H1 (cell line): ENCODE data around the gene RPLP2. TPM values are rescaled to one million over a fixed set of nuclear protein-coding genes. Genes with fewer than 3 reads are reported as not detected.

ENCODE experiments used
- BACH1 ChIP-seq: IDR thresholded peaks from 2 replicates; pipeline ENCODE4 v1.6.1; 2012; ENCODE audit warnings: low read length, improper control_type of control experiment
- CBX8 ChIP-seq: fragments of 300-800, 300-1000 bp; sonication (generic); IDR thresholded peaks from 2 replicates; pipeline ENCODE4 v1.7.1; 2016; ENCODE audit warnings: low read depth, low read length, borderline replicate concordance
- CHD2 ChIP-seq: IDR thresholded peaks from 2 replicates; pipeline ENCODE4 v1.6.1; 2012; ENCODE audit warnings: low read length, improper control_type of control experiment
- CTCF ChIP-seq, 3 experiments: IDR thresholded peaks; 1 replicate in 2 of 3; 2 replicates in 1 of 3; pipeline versions ENCODE4 v1.5.1 to v1.6.1; 2011; ENCODE audit warnings: low read length in 3 of 3, mild to moderate bottlenecking in 3 of 3, inconsistent platforms in 2 of 3, low read depth in 1 of 3, moderate library complexity in 1 of 3; ENCODE audit not compliant: insufficient read depth in 1 of 3; ENCODE audit errors: control extremely low read depth in 1 of 3
- EGR1 ChIP-seq: IDR thresholded peaks from 2 replicates; pipeline ENCODE4 v1.6.1; 2011; ENCODE audit warnings: low read depth, low read length, borderline replicate concordance
- HDAC2 ChIP-seq, 2 experiments: fragments of 300-600 bp in 1 of 2; sonication (generic) in 1 of 2; IDR thresholded peaks; 2 replicates each; pipeline ENCODE4 v1.6.1; 2011 to 2012; ENCODE audit warnings: low read depth in 2 of 2, low read length in 2 of 2, mild to moderate bottlenecking in 2 of 2, moderate library complexity in 2 of 2, borderline replicate concordance in 1 of 2, inconsistent platforms in 1 of 2
- KDM4A ChIP-seq: IDR thresholded peaks from one replicate; pipeline ENCODE4 v1.7.1; 2012; ENCODE audit warnings: low read depth, mild to moderate bottlenecking, moderate library complexity, low read length, inconsistent platforms; ENCODE audit not compliant: severe bottlenecking
- KDM5A ChIP-seq: fragments of 200-600 bp; IDR thresholded peaks from 2 replicates; pipeline ENCODE4 v1.7.1; 2012; ENCODE audit warnings: mild to moderate bottlenecking, low read length, inconsistent platforms, mixed read lengths
- MAFK ChIP-seq: IDR thresholded peaks from 2 replicates; pipeline ENCODE4 v1.6.1; 2012; ENCODE audit warnings: low read depth, mild to moderate bottlenecking, improper control_type of control experiment, low read length
- MAX ChIP-seq: IDR thresholded peaks from 2 replicates; pipeline ENCODE4 v1.6.1; 2012; ENCODE audit warnings: inconsistent platforms
- NRF1 ChIP-seq: IDR thresholded peaks from 2 replicates; pipeline ENCODE4 v1.6.1; 2011; ENCODE audit warnings: mild to moderate bottlenecking, low read depth, low read length, improper control_type of control experiment
- POLR2A ChIP-seq, 2 experiments: IDR thresholded peaks; 1 replicate in 1 of 2; 2 replicates in 1 of 2; pipeline ENCODE4 v1.6.1; 2011; ENCODE audit warnings: low read depth in 2 of 2, low read length in 2 of 2, mild to moderate bottlenecking in 2 of 2; ENCODE audit errors: control extremely low read depth in 1 of 2
- RAD21 ChIP-seq, 2 experiments: IDR thresholded peaks in 1 of 2; conservative IDR thresholded peaks in 1 of 2; 2 replicates each; pipeline ENCODE4 v1.6.1; 2011; ENCODE audit warnings: low read depth in 2 of 2, low read length in 2 of 2, improper control_type of control experiment in 1 of 2, inconsistent platforms in 1 of 2, mild to moderate bottlenecking in 1 of 2, moderate library complexity in 1 of 2
- RBBP5 ChIP-seq: IDR thresholded peaks from 2 replicates; pipeline ENCODE4 v1.7.1; 2012; ENCODE audit warnings: low read depth, mild to moderate bottlenecking, inconsistent platforms, low read length, moderate library complexity, borderline replicate concordance
- RXRA ChIP-seq: IDR thresholded peaks from 2 replicates; pipeline ENCODE4 v1.6.1; 2011; ENCODE audit warnings: low read depth, mild to moderate bottlenecking, low read length, moderate library complexity; ENCODE audit not compliant: insufficient read depth
- SP1 ChIP-seq: IDR thresholded peaks from 2 replicates; pipeline ENCODE4 v1.6.1; 2011; ENCODE audit warnings: low read depth, low read length
- TAF7 ChIP-seq: optimal IDR thresholded peaks from 2 replicates; pipeline ENCODE3; 2011; ENCODE audit warnings: low read depth, mild to moderate bottlenecking, inconsistent platforms, low read length, moderate library complexity, borderline replicate concordance
- TEAD4 ChIP-seq: IDR thresholded peaks from 2 replicates; pipeline ENCODE4 v1.6.1; 2012; ENCODE audit warnings: low read depth, low read length, inconsistent platforms, mixed read lengths
- polyA plus RNA-seq, 7 experiments: library from polyadenylated mRNA; depleted of rRNA in 3 of 7; stranded (reverse) in 5 of 7; unstranded in 2 of 7; fragments of >200 nt in 5 of 7; fragments of 200-250 nt in 2 of 7; gene quantifications; 1 replicate in 5 of 7; 2 replicates in 1 of 7; 4 replicates in 1 of 7; pipeline versions ENCODE4 v1.2.1 to v1.2.3, GENCODE V29; 2011 to 2013; ENCODE audit warnings: missing spikeins in 2 of 7, mixed read lengths in 2 of 7
- total RNA-seq: library from RNA; stranded (reverse); fragmentation: NEBNext Ultra II Directional; extraction: Animal tissue kit (Norgen Biotek cat#: 25700); gene quantifications from 2 replicates; pipeline ENCODE4 v1.2.1, GENCODE V29; 2021
- TF ChIP-seq, protein P1 (sequence below): IDR thresholded peaks from 2 replicates; pipeline ENCODE4 v1.6.1; 2012; ENCODE audit warnings: inconsistent platforms

RPLP2 gene
- total and polyA plus RNA-seq, 2 of the 8 experiments (the other 6 are each of a cell fraction or from before 2014, with no cell fraction given) = 1,789 to 2,106 TPM

DNA sequence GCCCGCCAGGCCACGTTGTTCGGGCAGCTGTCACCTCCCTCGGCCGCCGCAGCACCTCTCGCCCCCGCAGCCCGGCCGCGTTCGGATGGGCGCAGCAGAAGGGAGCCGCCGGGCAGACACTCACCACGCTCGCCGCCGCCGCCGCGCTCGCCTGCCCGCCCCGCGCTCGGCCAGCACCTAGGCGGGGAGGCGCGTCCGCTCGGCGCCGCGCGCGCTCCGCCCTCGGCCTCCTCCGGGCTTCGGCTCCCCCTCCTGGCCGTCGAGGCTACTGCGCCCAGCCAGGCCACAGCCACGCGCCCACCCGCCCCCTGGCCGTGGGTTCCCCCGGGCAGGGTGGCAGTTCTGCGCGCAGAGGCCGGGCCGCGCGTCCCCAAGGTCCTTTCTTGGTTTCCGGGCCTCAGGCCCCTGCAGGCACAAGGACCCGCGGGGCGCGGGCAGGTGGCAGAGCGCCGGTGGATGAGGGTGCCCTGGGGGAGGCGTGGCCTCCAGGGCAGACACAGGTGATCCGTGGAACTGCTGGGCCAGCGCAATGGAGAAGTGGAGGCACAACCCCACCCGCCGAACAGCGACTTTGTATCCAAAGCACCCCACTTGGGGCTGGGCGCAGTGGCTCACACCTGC is 11.6 kb upstream of the RPLP2 start, which contains the start of gene SLC25A22 (continued):
- TF ChIP-seq RAD21 (IDR thresholded peaks at IDR 0.05 in 1 of 2, conservative IDR thresholded peaks at IDR 0.05 in 1 of 2; ENCODE audit: low read depth in 2 of 2, low read length in 2 of 2) (peak; percentile 32 to 68; a peak in 3 of 4 replicates), TEAD4 (0 out of 2 replicates have a peak, but pooled peaks have one; percentile 24), CBX8 (no peak), EGR1 (0 out of 2 replicates have a peak, but pooled peaks have one; percentile 21), BACH1 (peak; percentile 82), MAX (peak; percentile 50), RBBP5 (no peak; the same call in 1 of the 2 replicates), CHD2 (no peak), KDM4A (no peak), NRF1 (no peak), POLR2A (IDR thresholded peaks at IDR 0.05; ENCODE audit: control extremely low read depth in 1 of 2, low read depth in 2 of 2, low read length in 2 of 2) (peak in 1 of 2 experiments; percentile 28; a peak in 1 of 3 replicates), TAF7 (peak; percentile 15), KDM5A (no peak), SP1 (no peak), HDAC2 (IDR thresholded peaks at IDR 0.05; ENCODE audit: borderline replicate concordance in 1 of 2, low read depth in 2 of 2, low read length in 2 of 2) (peak in 1 of 2 experiments; percentile 94; a peak in 1 of 4 replicates), CTCF (IDR thresholded peaks at IDR 0.05; ENCODE audit: control extremely low read depth in 1 of 3, insufficient read depth in 1 of 3, low read depth in 1 of 3, low read length in 3 of 3) (peak in 2 of 3 experiments; percentile 76 to 87; a peak in 3 of 4 replicates), MAFK (no peak), RXRA (no peak)
- TF ChIP-seq, protein P1, sequence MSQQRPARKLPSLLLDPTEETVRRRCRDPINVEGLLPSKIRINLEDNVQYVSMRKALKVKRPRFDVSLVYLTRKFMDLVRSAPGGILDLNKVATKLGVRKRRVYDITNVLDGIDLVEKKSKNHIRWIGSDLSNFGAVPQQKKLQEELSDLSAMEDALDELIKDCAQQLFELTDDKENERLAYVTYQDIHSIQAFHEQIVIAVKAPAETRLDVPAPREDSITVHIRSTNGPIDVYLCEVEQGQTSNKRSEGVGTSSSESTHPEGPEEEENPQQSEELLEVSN = no peak
